BE2C (cell line): ENCODE results near the gene RTN4RL1.

Experiments used
- DNase-seq: peaks from one replicate; pipeline ENCODE4 v3.0.0-alpha.2; 2020
- H3K27me3 ChIP-seq: fragments of 250-450 bp; sonication (Bioruptor Pico); 2 replicates; pipeline ENCODE4 v1.5.1; 2020; ENCODE audit warnings: mild to moderate bottlenecking
- H3K36me3 ChIP-seq: fragments of 250-450 bp; sonication (Bioruptor Pico); 2 replicates; pipeline ENCODE4 v1.5.1; 2020; ENCODE audit warnings: mild to moderate bottlenecking
- H3K4me1 ChIP-seq: fragments of 250-450 bp; sonication (Bioruptor Pico); 2 replicates; pipeline ENCODE4 v1.5.1; 2020
- H3K4me3 ChIP-seq: 2 replicates; pipeline ENCODE4 v1.5.1; 2011; ENCODE audit warnings: low read depth, low read length
- H3K9me3 ChIP-seq: fragments of 250-450 bp; sonication (Bioruptor Pico); 2 replicates; pipeline ENCODE4 v1.5.1; 2020
- CTCF ChIP-seq: IDR thresholded peaks from 2 replicates; pipeline ENCODE4 v1.5.1; 2012; ENCODE audit warnings: mild to moderate bottlenecking, low read depth, low read length

The RTN4RL1 gene

GRCh38 chr17:1909985-1910384, 115.1 kb downstream of the RTN4RL1 start:
- Histone ChIP-seq H3K4me1 (peaks cover 1% of the 10 kb centered on the region; the same call in 1 of the 2 replicates), H3K9me3 (no peaks in the 10 kb centered on the region), H3K36me3 (no peaks in the 10 kb centered on the region), H3K4me3 (no peak overlapping the region), H3K27me3 (no peaks in the 10 kb centered on the region)
- TF ChIP-seq CTCF = no peak
- no peak for DNase-seq

- Histone ChIP-seq H3K9me3 (no peaks in the 10 kb centered on the region), H3K4me1 (peaks cover 4% of the 10 kb centered on the region; the same call in 1 of the 2 replicates), H3K4me3 (no peak overlapping the region), H3K36me3 (no peaks in the 10 kb centered on the region), H3K27me3 (no peaks in the 10 kb centered on the region)
- peak; percentile 73 for TF ChIP-seq CTCF
- peak; percentile 66 for DNase-seq
These were observed 116.3 kb downstream of the RTN4RL1 start for GRCh38 chr17:1908699-1909309.

GRCh38 chr17:1907909-1908698, 117.0 kb downstream of the RTN4RL1 start:
- peaks cover 4% of the 10 kb centered on the region; the same call in 1 of the 2 replicates for H3K4me1 ChIP-seq
- TF ChIP-seq CTCF = no peak
- DNase-seq = no peak
- no peaks in the 10 kb centered on the region for H3K36me3 ChIP-seq
- H3K27me3 ChIP-seq = no peaks in the 10 kb centered on the region
- no peaks in the 10 kb centered on the region for H3K9me3 ChIP-seq
- H3K4me3 ChIP-seq = no peak overlapping the region

- TF ChIP-seq CTCF = no peak
- Histone ChIP-seq H3K4me1 (peaks cover 4% of the 10 kb centered on the region; the same call in 1 of the 2 replicates), H3K9me3 (no peaks in the 10 kb centered on the region), H3K4me3 (no peak overlapping the region), H3K27me3 (no peaks in the 10 kb centered on the region), H3K36me3 (no peaks in the 10 kb centered on the region)
- DNase-seq = no peak
These were observed 117.9 kb downstream of the RTN4RL1 start for GRCh38 chr17:1907216-1907631.

- H3K27me3 ChIP-seq = no peaks in the 10 kb centered on the region
- H3K4me1 ChIP-seq = peaks cover 4% of the 10 kb centered on the region; the same call in 1 of the 2 replicates
- H3K9me3 ChIP-seq = no peaks in the 10 kb centered on the region
- H3K36me3 ChIP-seq = no peaks in the 10 kb centered on the region
- DNase-seq = no peak
- TF ChIP-seq CTCF = 0 out of 2 replicates have a peak, but pooled peaks have one; percentile 2
- no peak overlapping the region for H3K4me3 ChIP-seq
These were observed 118.5 kb downstream of the RTN4RL1 start for GRCh38 chr17:1906662-1907101.
